ENCODE results near the gene SCAMP5.

Gene SCAMP5

GRCh38 chr15:75042730-75043508 lies 47.6 kb downstream of the SCAMP5 start:
- in situ Hi-C loops (cut with HindIII; ENCODE audit: low sequenced_read_pairs), result no loop called here

GRCh38 chr15:75043509-75044257 lies 48.3 kb downstream of the SCAMP5 start:
- in situ Hi-C loops (cut with HindIII; ENCODE audit: low sequenced_read_pairs), result no loop called here

GRCh38 chr15:75044258-75044878 lies 49.0 kb downstream of the SCAMP5 start:
- in situ Hi-C loops (cut with HindIII; ENCODE audit: low sequenced_read_pairs), result no loop called here

- in situ Hi-C loops (cut with HindIII; ENCODE audit: low sequenced_read_pairs), result no loop called here
Measured at GRCh38 chr15:75045332-75046015, 50.1 kb downstream of the SCAMP5 start.

GRCh38 chr15:75048394-75048793 lies 53.0 kb downstream of the SCAMP5 start:
- in situ Hi-C loops (cut with HindIII; ENCODE audit: low sequenced_read_pairs), result no loop called here

- in situ Hi-C loops (cut with HindIII; ENCODE audit: low sequenced_read_pairs), result no loop called here
Measured at GRCh38 chr15:75049392-75049791, 54.0 kb downstream of the SCAMP5 start.

GRCh38 chr15:75050283-75050682 lies 54.9 kb downstream of the SCAMP5 start:
- in situ Hi-C loops (cut with HindIII; ENCODE audit: low sequenced_read_pairs), result no loop called here

GRCh38 chr15:75051191-75051608 lies 55.8 kb downstream of the SCAMP5 start:
- in situ Hi-C loops (cut with HindIII; ENCODE audit: low sequenced_read_pairs), result no loop called here

- in situ Hi-C loops (cut with HindIII; ENCODE audit: low sequenced_read_pairs), result no loop called here
Measured at GRCh38 chr15:75051711-75052110, 56.3 kb downstream of the SCAMP5 start.

GRCh38 chr15:75052972-75053747 lies 57.8 kb downstream of the SCAMP5 start:
- in situ Hi-C loops (cut with HindIII; ENCODE audit: low sequenced_read_pairs), result no loop called here

- in situ Hi-C loops (cut with HindIII; ENCODE audit: low sequenced_read_pairs), result no loop called here
Measured at GRCh38 chr15:75053748-75054125, 58.4 kb downstream of the SCAMP5 start.

- in situ Hi-C loops (cut with HindIII; ENCODE audit: low sequenced_read_pairs), result no loop called here
Measured at GRCh38 chr15:75054172-75054897, 59.0 kb downstream of the SCAMP5 start.

GRCh38 chr15:75056036-75056435 lies 60.7 kb downstream of the SCAMP5 start:
- in situ Hi-C loops (cut with HindIII; ENCODE audit: low sequenced_read_pairs), result no loop called here

GRCh38 chr15:75058127-75058905 lies 63.0 kb downstream of the SCAMP5 start:
- in situ Hi-C loops (cut with HindIII; ENCODE audit: low sequenced_read_pairs), result no loop called here

GRCh38 chr15:75059607-75060006 lies 64.2 kb downstream of the SCAMP5 start:
- in situ Hi-C loops (cut with HindIII; ENCODE audit: low sequenced_read_pairs), result loop anchor here (5.0 kb wide), 1 partner anchor 68 kb away; no protein-coding TSS in a partner anchor

GRCh38 chr15:75061272-75061671 lies 65.9 kb downstream of the SCAMP5 start:
- in situ Hi-C loops (cut with HindIII; ENCODE audit: low sequenced_read_pairs), result loop anchor here (5.0 kb wide), 1 partner anchor 66 kb away; no protein-coding TSS in a partner anchor

GRCh38 chr15:75062706-75063105 lies 67.3 kb downstream of the SCAMP5 start:
- in situ Hi-C loops (cut with HindIII; ENCODE audit: low sequenced_read_pairs), result loop anchor here (5.0 kb wide), 1 partner anchor 65 kb away; no protein-coding TSS in a partner anchor

- in situ Hi-C loops (cut with HindIII; ENCODE audit: low sequenced_read_pairs), result loop anchor here (5.0 kb wide), 1 partner anchor 64 kb away; no protein-coding TSS in a partner anchor
Measured at GRCh38 chr15:75063338-75063737, 68.0 kb downstream of the SCAMP5 start.

GRCh38 chr15:75063889-75064288 lies 68.5 kb downstream of the SCAMP5 start:
- in situ Hi-C loops (cut with HindIII; ENCODE audit: low sequenced_read_pairs), result loop anchor here (5.0 kb wide), 1 partner anchor 63 kb away; no protein-coding TSS in a partner anchor
